ENCODE measurements around the gene PPP2R2C. TPM values are rescaled to one million over a fixed set of nuclear protein-coding genes. Genes with fewer than 3 reads are reported as not detected.

PPP2R2C gene
- total RNA-seq, 1 experiment from 2014 or later = not detected

DNA sequence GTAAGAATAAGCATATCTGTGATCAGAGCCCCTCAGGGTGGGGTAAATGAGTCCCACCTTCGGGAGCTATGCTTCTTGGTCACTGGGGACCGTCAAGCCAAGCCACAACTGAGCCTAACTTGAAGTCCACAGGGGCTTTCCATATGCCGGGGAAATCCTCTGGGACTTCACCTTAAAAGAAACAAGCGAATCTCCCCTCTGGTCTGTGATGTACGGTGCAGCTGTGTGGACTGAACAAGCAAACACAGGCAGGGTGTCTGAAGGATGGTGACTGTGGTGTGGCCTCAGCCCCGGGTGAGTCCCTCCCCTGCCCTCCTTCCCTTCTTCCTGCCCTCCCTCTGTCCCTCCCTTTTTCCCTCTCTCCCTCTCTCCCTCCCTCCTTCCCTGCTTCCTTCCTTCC is 29.7 kb upstream of the PPP2R2C start:
- no peak for DNase-seq

DNA sequence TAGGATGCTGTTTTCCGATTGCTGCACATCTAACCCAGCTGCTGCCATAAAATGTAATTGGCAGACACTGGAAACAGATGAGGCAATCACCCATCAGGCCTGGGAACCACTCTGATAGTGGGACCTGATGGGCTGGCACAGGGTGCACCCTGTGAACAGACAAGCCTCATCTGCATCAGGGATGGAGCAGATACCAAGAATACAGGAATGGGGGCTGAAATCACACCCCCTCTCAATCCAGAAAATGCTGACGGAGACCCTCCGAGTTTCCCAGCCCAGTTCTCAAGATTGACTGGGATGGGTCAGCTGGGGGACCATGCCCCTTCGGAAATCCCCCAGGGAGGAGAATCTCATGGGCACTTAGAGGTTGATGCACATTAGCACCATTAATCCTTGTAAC is 28.8 kb upstream of the PPP2R2C start:
- BruUV-seq (replicated peaks) = no TSS peak
- Histone ChIP-seq H3K4me1 (no peaks in the 10 kb centered on the region), H3K4me3 (ENCODE audit: low read depth, low read length) (no peak overlapping the region), H3K9me3 (no peaks in the 10 kb centered on the region), H3K27me3 (replicated peaks; ENCODE audit: control insufficient read depth, insufficient read depth, low read length) (no peaks in the 10 kb centered on the region; the same call in none of the 2 replicates), H3K36me3 (ENCODE audit: control insufficient read depth, insufficient read depth, low read length) (no peaks in the 10 kb centered on the region)
- intact Hi-C loops (cut with micrococcal nuclease; ENCODE audit: unreplicated experiment) = no loop called here
- Mint-ChIP-seq H3K36me3 (ENCODE audit: insufficient read depth, unreplicated experiment) (no peaks in the 10 kb centered on the region), H3K27ac (ENCODE audit: unreplicated experiment) (no peak overlapping the region), H3K27me3 (ENCODE audit: insufficient read depth, unreplicated experiment) (peaks cover 24% of the 10 kb centered on the region), H3K4me3 (ENCODE audit: unreplicated experiment) (no peak overlapping the region), H3K4me1 (ENCODE audit: low read depth, unreplicated experiment) (no peaks in the 10 kb centered on the region), H3K9me3 (ENCODE audit: unreplicated experiment) (peaks cover 15% of the 10 kb centered on the region)
- DNase-seq = no peak
- ChIA-PET CTCF (no interaction called here), POLR2A (no interaction called here)
- TF ChIP-seq, protein P1, sequence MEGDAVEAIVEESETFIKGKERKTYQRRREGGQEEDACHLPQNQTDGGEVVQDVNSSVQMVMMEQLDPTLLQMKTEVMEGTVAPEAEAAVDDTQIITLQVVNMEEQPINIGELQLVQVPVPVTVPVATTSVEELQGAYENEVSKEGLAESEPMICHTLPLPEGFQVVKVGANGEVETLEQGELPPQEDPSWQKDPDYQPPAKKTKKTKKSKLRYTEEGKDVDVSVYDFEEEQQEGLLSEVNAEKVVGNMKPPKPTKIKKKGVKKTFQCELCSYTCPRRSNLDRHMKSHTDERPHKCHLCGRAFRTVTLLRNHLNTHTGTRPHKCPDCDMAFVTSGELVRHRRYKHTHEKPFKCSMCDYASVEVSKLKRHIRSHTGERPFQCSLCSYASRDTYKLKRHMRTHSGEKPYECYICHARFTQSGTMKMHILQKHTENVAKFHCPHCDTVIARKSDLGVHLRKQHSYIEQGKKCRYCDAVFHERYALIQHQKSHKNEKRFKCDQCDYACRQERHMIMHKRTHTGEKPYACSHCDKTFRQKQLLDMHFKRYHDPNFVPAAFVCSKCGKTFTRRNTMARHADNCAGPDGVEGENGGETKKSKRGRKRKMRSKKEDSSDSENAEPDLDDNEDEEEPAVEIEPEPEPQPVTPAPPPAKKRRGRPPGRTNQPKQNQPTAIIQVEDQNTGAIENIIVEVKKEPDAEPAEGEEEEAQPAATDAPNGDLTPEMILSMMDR (IDR thresholded peaks at IDR 0.05; ENCODE audit: insufficient read depth in 1 of 2, low read depth in 1 of 2, low read length in 1 of 2, severe bottlenecking in 1 of 2, unreplicated experiment in 1 of 2) = no peak

More for the DNA sequence above, 29.7 kb upstream of the PPP2R2C start:
- intact Hi-C loops (cut with micrococcal nuclease; ENCODE audit: unreplicated experiment) = no loop called here
- Histone ChIP-seq H3K27me3 (replicated peaks; ENCODE audit: control insufficient read depth, insufficient read depth, low read length) (no peaks in the 10 kb centered on the region; the same call in none of the 2 replicates), H3K9me3 (no peaks in the 10 kb centered on the region), H3K36me3 (ENCODE audit: control insufficient read depth, insufficient read depth, low read length) (no peaks in the 10 kb centered on the region), H3K4me1 (no peaks in the 10 kb centered on the region), H3K4me3 (ENCODE audit: low read depth, low read length) (no peak overlapping the region)
- POLR2A ChIA-PET = no interaction called here
- H3K36me3 Mint-ChIP-seq (ENCODE audit: insufficient read depth, unreplicated experiment) = no peaks in the 10 kb centered on the region
- BruUV-seq (replicated peaks) = no TSS peak
- no peak overlapping the region for H3K27ac Mint-ChIP-seq (ENCODE audit: unreplicated experiment)
- CTCF ChIA-PET = no interaction called here
- TF ChIP-seq, protein P1 (IDR thresholded peaks at IDR 0.05; ENCODE audit: insufficient read depth in 1 of 2, low read depth in 1 of 2, low read length in 1 of 2, severe bottlenecking in 1 of 2, unreplicated experiment in 1 of 2) = no peak
- peaks cover 15% of the 10 kb centered on the region for H3K9me3 Mint-ChIP-seq (ENCODE audit: unreplicated experiment)
- H3K27me3 Mint-ChIP-seq (ENCODE audit: insufficient read depth, unreplicated experiment) = peaks cover 24% of the 10 kb centered on the region
- no peaks in the 10 kb centered on the region for H3K4me1 Mint-ChIP-seq (ENCODE audit: low read depth, unreplicated experiment)
- no peak overlapping the region for H3K4me3 Mint-ChIP-seq (ENCODE audit: unreplicated experiment)

DNA sequence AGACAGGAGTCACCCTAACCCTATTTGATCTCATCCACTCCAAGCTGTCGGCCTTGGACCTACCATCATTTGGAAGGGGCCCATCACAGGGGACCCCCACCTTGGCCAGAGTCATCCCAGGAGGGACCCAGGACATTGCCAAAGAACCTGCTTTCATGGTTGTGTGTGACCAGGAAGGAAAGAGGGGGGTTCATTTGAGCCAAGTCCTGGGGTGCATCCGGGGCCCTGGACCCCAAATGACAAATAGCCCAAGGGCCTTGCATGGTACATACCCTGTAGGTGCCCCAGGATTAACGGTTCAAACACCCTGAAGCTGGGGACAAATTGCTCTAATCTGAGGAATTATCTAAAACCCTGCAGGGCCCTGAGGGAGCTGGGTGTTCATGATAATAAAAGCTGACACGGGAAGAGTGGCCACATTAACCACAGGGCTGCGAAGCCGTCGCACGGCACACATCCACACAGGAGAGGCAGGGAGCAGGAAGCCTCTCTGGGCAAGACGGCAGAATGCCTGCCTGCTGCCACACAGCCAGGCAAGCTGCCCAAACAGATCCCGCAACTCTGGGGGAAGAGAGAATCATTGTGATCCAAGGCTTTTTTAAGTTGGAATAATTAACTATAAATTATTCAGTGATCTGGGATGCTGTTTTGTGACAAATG is 28.2 kb upstream of the PPP2R2C start:
- Mint-ChIP-seq H3K27me3 (ENCODE audit: insufficient read depth, unreplicated experiment) (peaks cover 24% of the 10 kb centered on the region), H3K27ac (ENCODE audit: unreplicated experiment) (no peak overlapping the region), H3K4me1 (ENCODE audit: low read depth, unreplicated experiment) (no peaks in the 10 kb centered on the region), H3K36me3 (ENCODE audit: insufficient read depth, unreplicated experiment) (no peaks in the 10 kb centered on the region), H3K9me3 (ENCODE audit: unreplicated experiment) (peaks cover 15% of the 10 kb centered on the region), H3K4me3 (ENCODE audit: unreplicated experiment) (no peak overlapping the region)
- CTCF ChIA-PET = no interaction called here
- H3K4me3 ChIP-seq (ENCODE audit: low read depth, low read length) = no peak overlapping the region
- no peaks in the 10 kb centered on the region for H3K36me3 ChIP-seq (ENCODE audit: control insufficient read depth, insufficient read depth, low read length)
- POLR2A ChIA-PET = no interaction called here
- intact Hi-C loops (cut with micrococcal nuclease; ENCODE audit: unreplicated experiment) = no loop called here
- no TSS peak for BruUV-seq (replicated peaks)
- TF ChIP-seq, protein P1 (IDR thresholded peaks at IDR 0.05; ENCODE audit: insufficient read depth in 1 of 2, low read depth in 1 of 2, low read length in 1 of 2, severe bottlenecking in 1 of 2, unreplicated experiment in 1 of 2) = no peak
- no peaks in the 10 kb centered on the region; the same call in none of the 2 replicates for H3K27me3 ChIP-seq (replicated peaks; ENCODE audit: control insufficient read depth, insufficient read depth, low read length)
- no peaks in the 10 kb centered on the region for H3K9me3 ChIP-seq
- DNase-seq = no peak
- H3K4me1 ChIP-seq = no peaks in the 10 kb centered on the region
